Aorta (tissue), 5 donors: ENCODE measurements around the gene NPIPB6. TPM values are rescaled to one million over a fixed set of nuclear protein-coding genes. Genes with fewer than 3 reads are reported as not detected.

Source experiments
- ATAC-seq: fragments of 200-7000 bp; cut with Tn5 transposase; one replicate; pipeline ENCODE4 v1.9.1; 2022; ENCODE audit warnings: moderate library complexity; ENCODE audit not compliant: low FRiP score
- DNase-seq, 2 donors: peaks; one replicate each; pipeline ENCODE4 v3.0.0-alpha.2; 2020
- H3K27ac ChIP-seq, 2 donors: one replicate each; pipeline ENCODE4 v1.5.1; 2013; ENCODE audit warnings: low read length in 2 of 2, mild to moderate bottlenecking in 2 of 2, moderate library complexity in 2 of 2, control low read depth in 1 of 2, inconsistent platforms in 1 of 2, low read depth in 1 of 2
- H3K27me3 ChIP-seq, 2 donors: one replicate each; pipeline ENCODE4 v1.6.1; 2013; ENCODE audit warnings: control low read depth in 1 of 2, low read length in 1 of 2, mild to moderate bottlenecking in 1 of 2, moderate library complexity in 1 of 2; ENCODE audit not compliant: insufficient read depth in 2 of 2, control insufficient read depth in 1 of 2
- H3K36me3 ChIP-seq, 2 donors: one replicate each; pipeline ENCODE4 v1.6.1; 2013; ENCODE audit warnings: control low read depth in 1 of 2, low read length in 1 of 2, mild to moderate bottlenecking in 1 of 2; ENCODE audit not compliant: insufficient read depth in 2 of 2, control insufficient read depth in 1 of 2
- H3K4me1 ChIP-seq, 2 donors: one replicate each; pipeline ENCODE4 v1.6.1; 2013; ENCODE audit warnings: low read length in 2 of 2, control low read depth in 1 of 2, mild to moderate bottlenecking in 1 of 2, moderate library complexity in 1 of 2; ENCODE audit not compliant: insufficient read depth in 2 of 2, control insufficient read depth in 1 of 2
- H3K4me3 ChIP-seq, 2 donors: one replicate each; pipeline ENCODE4 v1.5.1; 2013; ENCODE audit warnings: low read length in 2 of 2, control low read depth in 1 of 2, mild to moderate bottlenecking in 1 of 2
- H3K9me3 ChIP-seq: one replicate; pipeline ENCODE4 v1.6.1; 2013; ENCODE audit warnings: mild to moderate bottlenecking, low read length; ENCODE audit not compliant: control insufficient read depth
- WGBS, 2 donors: extraction: QIAGEN DNeasy Blood & Tissue Kit; methylation state at CpG; one replicate each; pipeline ENCODE4 v1.1.7; 2013; 5-methylcytosine and 5-hydroxymethylcytosine counted together
- intact Hi-C, 2 donors: fragments of 100-400 bp; cut with DNase I; formaldehyde crosslinking; loops; one replicate each; pipeline versions ENCODE4 v1.14.2 to v1.15.0; 2022
- polyA plus RNA-seq, 2 donors: library from polyadenylated mRNA; stranded (reverse); fragments of 200-250 nt; gene quantifications; one replicate each; pipeline ENCODE4 v1.2.3, GENCODE V29; 2013
- total RNA-seq, 2 donors: library from RNA; stranded (reverse); fragmentation: NEBNext Ultra II Directional; extraction: Animal tissue kit (Norgen Biotek cat#: 25700); gene quantifications; one replicate each; pipeline ENCODE4 v1.2.1, GENCODE V29; 2021
- donor health status: healthy with polysubstance abuse.
- donor health status: Bipolar disorder and iron deficiency.
- donor health status: DM: no; HTN: no; CAD: no.
- donor health status: DM: no; HTN: no; CAD: no.
- donor health status: DM: yes; HTN: yes; CAD: no.

The NPIPB6 gene
- total and polyA plus RNA-seq, 4 donors, result 1.3 to 3.3 (median 1.9) TPM

GRCh38 chr16:28309811-28310311, 53.4 kb downstream of the NPIPB6 start:
- no peaks in the 10 kb centered on the region for H3K9me3 ChIP-seq
- 78 to 79% methylated on average over 20 of the region's 20 CpGs for WGBS, 2 donors
- H3K27ac ChIP-seq, result no peak overlapping the region
- no peak for ATAC-seq
- DNase-seq, result no peak
- no peak overlapping the region for H3K4me3 ChIP-seq
- H3K27me3 ChIP-seq, result no peaks in the 10 kb centered on the region
- intact Hi-C loops, result no loop called here
- no peaks in the 10 kb centered on the region for H3K36me3 ChIP-seq
- no peaks in the 10 kb centered on the region for H3K4me1 ChIP-seq

- H3K36me3 ChIP-seq, result no peaks in the 10 kb centered on the region
- H3K4me1 ChIP-seq, result no peaks in the 10 kb centered on the region
- no peak overlapping the region for H3K4me3 ChIP-seq
- ATAC-seq, result no peak
- H3K27me3 ChIP-seq, result no peaks in the 10 kb centered on the region
- intact Hi-C loops, result no loop called here
- H3K27ac ChIP-seq, result no peak overlapping the region
- no peak for DNase-seq
- H3K9me3 ChIP-seq, result no peaks in the 10 kb centered on the region
- 89 to 90% methylated on average over 14 of the region's 14 CpGs for WGBS, 2 donors
Measured at GRCh38 chr16:28308794-28309584, 54.3 kb downstream of the NPIPB6 start.

- ATAC-seq, result no peak
- intact Hi-C loops, result no loop called here
Measured at GRCh38 chr16:28307936-28308335, 55.4 kb downstream of the NPIPB6 start.

GRCh38 chr16:28304214-28304613, 59.1 kb downstream of the NPIPB6 start:
- H3K27ac ChIP-seq, result no peak overlapping the region
- no peak for ATAC-seq
- no peaks in the 10 kb centered on the region for H3K36me3 ChIP-seq
- no peaks in the 10 kb centered on the region for H3K9me3 ChIP-seq
- 34 to 43% methylated on average over 8 of the region's 8 CpGs for WGBS, 2 donors
- H3K27me3 ChIP-seq, result no peaks in the 10 kb centered on the region
- H3K4me1 ChIP-seq, result no peaks in the 10 kb centered on the region
- H3K4me3 ChIP-seq, result no peak overlapping the region
- no peak for DNase-seq
- intact Hi-C loops, result no loop called here

More at GRCh38 chr16:28307936-28308335, 55.4 kb downstream of the NPIPB6 start:
- DNase-seq, result no peak
- H3K4me1 ChIP-seq, result no peaks in the 10 kb centered on the region
- no peak overlapping the region for H3K27ac ChIP-seq
- H3K36me3 ChIP-seq, result no peaks in the 10 kb centered on the region
- 82 to 91% methylated on average over 5 of the region's 5 CpGs for WGBS, 2 donors
- no peaks in the 10 kb centered on the region for H3K9me3 ChIP-seq
- H3K4me3 ChIP-seq, result no peak overlapping the region
- H3K27me3 ChIP-seq, result no peaks in the 10 kb centered on the region

DNA sequence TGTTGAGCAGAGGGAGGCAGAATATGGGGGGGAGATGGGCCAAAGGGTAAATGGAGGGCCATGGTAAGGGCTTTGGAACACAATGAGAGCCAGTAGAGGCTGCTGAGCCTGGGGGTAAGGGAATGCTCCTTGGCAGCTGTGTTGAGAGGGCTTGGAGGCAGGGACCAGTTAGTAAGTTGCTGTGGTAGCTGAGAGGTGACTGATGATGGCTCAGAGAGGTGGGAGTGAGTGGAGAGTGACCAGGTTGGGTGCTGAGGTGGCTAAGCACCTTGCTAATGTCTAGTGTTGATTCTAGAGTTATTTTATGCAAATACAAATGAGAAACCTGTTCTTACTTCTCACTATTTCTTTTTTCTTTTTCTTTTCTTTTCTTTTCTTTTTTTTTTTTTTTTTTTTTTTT, 60.2 kb downstream of the NPIPB6 start:
- Histone ChIP-seq H3K9me3 (no peaks in the 10 kb centered on the region), H3K4me3 (no peak overlapping the region), H3K4me1 (no peaks in the 10 kb centered on the region), H3K27me3 (no peaks in the 10 kb centered on the region), H3K36me3 (no peaks in the 10 kb centered on the region), H3K27ac (no peak overlapping the region)
- DNase-seq (no peak), ATAC-seq (no peak)
- intact Hi-C loops, result no loop called here

- H3K9me3 ChIP-seq, result no peaks in the 10 kb centered on the region
- no peak overlapping the region for H3K27ac ChIP-seq
- WGBS, 2 donors, result 90 to 91% methylated on average over 2 of the region's 2 CpGs
- no peak for ATAC-seq
- no peaks in the 10 kb centered on the region for H3K36me3 ChIP-seq
- intact Hi-C loops, result no loop called here
- DNase-seq, result no peak
- H3K4me3 ChIP-seq, result no peak overlapping the region
- no peaks in the 10 kb centered on the region for H3K4me1 ChIP-seq
- no peaks in the 10 kb centered on the region for H3K27me3 ChIP-seq
Measured at GRCh38 chr16:28301620-28302019, 61.7 kb downstream of the NPIPB6 start.

- ATAC-seq (no peak), DNase-seq (no peak)
- Histone ChIP-seq H3K36me3 (no peaks in the 10 kb centered on the region), H3K27me3 (no peaks in the 10 kb centered on the region), H3K27ac (no peak overlapping the region), H3K4me3 (no peak overlapping the region), H3K4me1 (no peaks in the 10 kb centered on the region), H3K9me3 (no peaks in the 10 kb centered on the region)
- WGBS, 2 donors, result 19 to 28% methylated on average over 6 of the region's 6 CpGs
- intact Hi-C loops, result no loop called here
Measured at GRCh38 chr16:28301154-28301553, 62.2 kb downstream of the NPIPB6 start.

- intact Hi-C loops, result no loop called here
- Histone ChIP-seq H3K27me3 (no peaks in the 10 kb centered on the region), H3K4me1 (no peaks in the 10 kb centered on the region), H3K27ac (no peak overlapping the region), H3K4me3 (no peak overlapping the region), H3K36me3 (no peaks in the 10 kb centered on the region), H3K9me3 (no peaks in the 10 kb centered on the region)
- 96 to 97% methylated on average over 5 of the region's 5 CpGs for WGBS, 2 donors
- DNase-seq, result no peak
- no peak for ATAC-seq
Measured at GRCh38 chr16:28300327-28300726, 63.0 kb downstream of the NPIPB6 start.

DNA sequence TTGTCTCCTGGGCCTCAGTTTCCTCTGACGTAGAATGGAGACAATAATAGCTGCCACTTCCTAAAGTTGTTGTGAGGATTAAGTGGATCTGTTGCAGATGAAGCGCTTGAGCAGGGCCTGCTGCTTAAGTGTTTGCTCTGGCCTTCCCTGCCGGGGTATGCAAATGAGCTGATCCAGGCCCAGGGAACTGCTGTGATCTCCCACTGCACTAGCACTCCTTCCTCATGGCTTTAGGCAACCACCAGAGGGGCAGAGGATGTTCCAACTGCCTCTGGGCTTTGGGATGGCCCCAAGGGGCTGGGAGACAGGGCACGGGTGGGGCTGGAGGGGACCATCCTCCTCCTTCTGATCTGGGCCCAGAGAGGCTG, 64.8 kb downstream of the NPIPB6 start:
- no peak for DNase-seq
- no peaks in the 10 kb centered on the region for H3K9me3 ChIP-seq
- no peaks in the 10 kb centered on the region for H3K36me3 ChIP-seq
- intact Hi-C loops, result no loop called here
- no peak overlapping the region for H3K4me3 ChIP-seq
- H3K4me1 ChIP-seq, result no peaks in the 10 kb centered on the region
- 64 to 71% methylated on average over 4 of the region's 4 CpGs for WGBS, 2 donors
- no peak for ATAC-seq
- H3K27me3 ChIP-seq, result no peaks in the 10 kb centered on the region
- H3K27ac ChIP-seq, result no peak overlapping the region
